ENCODE data around the gene GPX2.

Gene GPX2

DNA sequence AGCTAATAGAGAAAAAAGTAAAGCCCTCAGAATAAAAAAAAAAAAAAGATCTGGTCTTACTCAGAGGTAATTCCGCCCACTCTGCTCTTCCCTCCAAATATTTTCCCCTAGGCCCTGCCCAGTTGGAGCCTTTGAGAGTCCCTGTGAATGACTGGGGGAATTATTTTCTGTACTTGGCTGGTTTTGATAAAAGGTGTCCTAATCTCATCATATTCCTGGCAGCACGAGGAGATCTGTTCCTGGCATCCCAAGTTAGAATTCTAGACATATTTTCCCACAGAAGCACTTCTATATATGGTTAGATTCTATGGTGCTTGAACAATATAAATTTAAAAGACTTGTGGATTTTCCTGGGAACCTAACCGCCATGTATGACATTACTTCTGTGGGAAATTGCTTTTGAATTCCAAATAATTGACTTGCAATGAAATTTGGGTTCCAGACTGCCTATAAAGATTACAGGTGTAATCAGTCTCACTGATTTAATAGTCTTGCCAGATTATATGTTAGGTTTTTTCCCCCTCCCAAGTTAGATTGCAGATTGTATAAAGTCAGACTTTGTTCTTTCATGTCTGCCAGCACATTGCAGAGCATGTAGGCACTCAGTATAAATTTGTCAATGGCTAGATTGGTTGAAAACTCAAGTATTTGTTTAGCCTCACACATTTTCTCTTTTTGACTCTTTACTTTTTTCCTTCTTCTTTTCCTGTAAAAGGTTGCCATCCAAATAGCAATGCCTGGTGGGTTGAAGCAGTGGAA, 12.3 kb downstream of the GPX2 start:
- peaks cover 72% of the 10 kb centered on the region for H3K36me3 ChIP-seq (ENCODE audit: control insufficient read depth, insufficient read depth, low read length)
- peak overlapping the region; percentile 26 for H3K27ac ChIP-seq (ENCODE audit: insufficient read depth, low read length, poor library complexity, severe bottlenecking)
- no peaks in the 10 kb centered on the region for H3K27me3 ChIP-seq (replicated peaks; ENCODE audit: control insufficient read depth, insufficient read depth, low read length, poor library complexity, severe bottlenecking)
- H3K4me1 ChIP-seq (ENCODE audit: control insufficient read depth, insufficient read depth, low read length, poor library complexity, severe bottlenecking): peaks cover 18% of the 10 kb centered on the region
- H3K4me3 ChIP-seq (ENCODE audit: insufficient read depth, low read depth, low read length, poor library complexity, severe bottlenecking): no peak overlapping the region
- no peaks in the 10 kb centered on the region for H3K9me3 ChIP-seq (ENCODE audit: control insufficient read depth, low read length)
- DNase-seq: no peak

DNA sequence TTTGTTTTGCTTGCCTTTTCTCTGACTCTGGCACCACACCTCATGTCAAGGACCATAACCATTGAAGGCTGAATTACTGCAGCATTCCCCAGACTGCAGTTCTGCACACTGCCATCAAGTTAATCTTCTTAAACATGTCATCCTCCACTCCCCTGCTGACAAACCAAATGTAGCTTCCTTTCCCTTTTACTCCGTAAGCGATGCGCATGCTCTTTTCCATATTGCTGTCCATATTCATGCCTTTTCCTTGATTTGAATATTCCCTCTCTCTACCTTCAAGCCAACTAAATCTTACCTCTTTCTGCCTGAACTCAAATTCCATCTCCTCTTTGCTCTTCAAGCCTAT, 13.6 kb downstream of the GPX2 start:
- H3K4me1 ChIP-seq (ENCODE audit: control insufficient read depth, insufficient read depth, low read length, poor library complexity, severe bottlenecking): peaks cover 18% of the 10 kb centered on the region
- H3K27ac ChIP-seq (ENCODE audit: insufficient read depth, low read length, poor library complexity, severe bottlenecking): peak overlapping the region; percentile 33
- peaks cover 75% of the 10 kb centered on the region for H3K36me3 ChIP-seq (ENCODE audit: control insufficient read depth, insufficient read depth, low read length)
- no peaks in the 10 kb centered on the region for H3K27me3 ChIP-seq (replicated peaks; ENCODE audit: control insufficient read depth, insufficient read depth, low read length, poor library complexity, severe bottlenecking)
- peak overlapping the region; percentile 9 for H3K4me3 ChIP-seq (ENCODE audit: insufficient read depth, low read depth, low read length, poor library complexity, severe bottlenecking)
- no peak for DNase-seq
- H3K9me3 ChIP-seq (ENCODE audit: control insufficient read depth, low read length): no peaks in the 10 kb centered on the region

DNA sequence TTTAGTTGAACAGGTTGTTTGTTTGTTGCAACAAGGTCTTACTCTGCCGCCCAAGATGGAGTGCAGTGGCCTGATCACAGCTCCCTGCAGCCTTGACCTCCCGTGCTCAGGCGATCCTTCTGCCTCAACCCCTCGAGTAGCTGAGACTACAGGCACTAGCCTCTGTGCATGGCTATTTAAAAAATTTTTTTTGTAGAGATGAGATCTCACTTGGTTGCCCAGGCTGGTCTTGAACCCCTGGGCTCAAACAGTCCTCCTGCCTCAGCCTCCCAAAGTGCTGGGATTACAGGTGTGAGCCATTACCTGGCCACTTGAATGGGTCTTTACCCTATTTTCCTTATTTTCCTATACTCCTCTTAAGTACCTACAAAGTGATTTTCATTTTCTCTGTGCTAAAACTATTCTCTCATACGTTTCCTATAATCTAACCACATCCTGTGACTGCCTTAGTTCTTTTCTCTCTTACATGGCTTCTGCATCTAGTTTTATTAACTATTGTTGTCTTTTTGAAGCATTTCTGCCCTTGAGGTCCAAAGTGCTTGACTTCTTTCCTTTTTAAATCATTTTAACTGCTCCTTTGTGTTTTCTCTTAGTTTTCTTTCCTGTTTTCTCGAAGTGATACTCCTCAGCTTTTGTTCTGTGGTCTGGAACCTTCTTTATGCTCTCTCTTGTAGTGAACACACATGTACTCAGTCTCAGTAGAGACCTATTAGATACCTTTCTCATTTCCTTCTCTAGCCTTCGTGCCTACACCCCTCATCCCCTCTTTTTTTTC, 14.1 kb downstream of the GPX2 start:
- no peak for DNase-seq
- peaks cover 18% of the 10 kb centered on the region for H3K4me1 ChIP-seq (ENCODE audit: control insufficient read depth, insufficient read depth, low read length, poor library complexity, severe bottlenecking)
- peak overlapping the region; percentile 9 for H3K4me3 ChIP-seq (ENCODE audit: insufficient read depth, low read depth, low read length, poor library complexity, severe bottlenecking)
- no peaks in the 10 kb centered on the region for H3K27me3 ChIP-seq (replicated peaks; ENCODE audit: control insufficient read depth, insufficient read depth, low read length, poor library complexity, severe bottlenecking)
- peak overlapping the region; percentile 33 for H3K27ac ChIP-seq (ENCODE audit: insufficient read depth, low read length, poor library complexity, severe bottlenecking)
- peaks cover 72% of the 10 kb centered on the region for H3K36me3 ChIP-seq (ENCODE audit: control insufficient read depth, insufficient read depth, low read length)
- no peaks in the 10 kb centered on the region for H3K9me3 ChIP-seq (ENCODE audit: control insufficient read depth, low read length)

DNA sequence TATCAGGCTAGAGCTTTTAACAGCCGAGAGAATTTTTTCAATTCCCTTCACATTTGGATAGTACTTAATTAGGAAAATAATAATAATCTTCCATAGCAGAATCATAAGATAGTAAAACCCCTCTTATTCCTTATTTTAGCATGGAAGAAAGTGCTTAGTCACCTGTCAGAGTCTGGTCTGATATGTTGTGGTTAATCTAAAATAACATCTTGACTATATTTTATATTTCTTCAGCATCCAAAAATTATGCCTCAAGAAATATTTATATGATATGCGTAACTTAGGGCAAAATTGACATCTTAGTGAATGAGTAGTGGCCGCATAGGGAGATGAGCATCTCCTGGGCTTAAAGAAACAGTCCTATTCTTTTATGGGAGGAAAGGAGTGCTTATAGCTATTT, 15.5 kb downstream of the GPX2 start:
- H3K27ac ChIP-seq (ENCODE audit: insufficient read depth, low read length, poor library complexity, severe bottlenecking): no peak overlapping the region
- H3K36me3 ChIP-seq (ENCODE audit: control insufficient read depth, insufficient read depth, low read length): peaks cover 58% of the 10 kb centered on the region

DNA sequence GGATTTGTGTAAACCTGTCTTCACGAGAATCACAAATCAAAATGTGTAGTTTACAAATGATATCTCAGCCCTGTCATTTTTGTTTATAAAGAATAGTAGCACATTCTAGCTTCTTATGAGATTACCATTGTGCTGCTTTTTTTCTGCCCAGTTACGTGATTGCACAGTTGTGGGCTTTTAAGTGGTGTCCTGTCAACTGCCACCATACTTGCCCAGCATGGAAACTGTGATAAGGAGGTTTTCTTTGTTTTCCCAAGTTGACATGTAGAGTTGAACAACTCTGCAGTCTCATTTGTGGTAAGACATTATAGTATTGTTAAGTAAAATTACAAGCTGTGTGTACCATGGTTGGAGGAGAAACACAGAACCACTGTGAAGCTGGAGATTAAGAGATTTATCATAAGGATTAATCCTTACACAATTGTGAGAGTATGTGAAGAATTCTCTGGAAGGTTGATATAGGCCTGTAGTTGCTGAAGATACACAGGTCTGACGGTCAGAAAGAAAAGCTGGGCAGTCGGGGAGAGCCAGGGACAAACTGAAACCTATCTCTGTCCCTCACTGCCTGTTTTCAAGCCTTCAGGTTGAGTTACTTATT, 16.0 kb downstream of the GPX2 start:
- no peak overlapping the region for H3K4me3 ChIP-seq (ENCODE audit: insufficient read depth, low read depth, low read length, poor library complexity, severe bottlenecking)
- no peak for DNase-seq
- H3K27me3 ChIP-seq (replicated peaks; ENCODE audit: control insufficient read depth, insufficient read depth, low read length, poor library complexity, severe bottlenecking): no peaks in the 10 kb centered on the region
- no peaks in the 10 kb centered on the region for H3K9me3 ChIP-seq (ENCODE audit: control insufficient read depth, low read length)
- H3K4me1 ChIP-seq (ENCODE audit: control insufficient read depth, insufficient read depth, low read length, poor library complexity, severe bottlenecking): peaks cover 18% of the 10 kb centered on the region
- no peak overlapping the region for H3K27ac ChIP-seq (ENCODE audit: insufficient read depth, low read length, poor library complexity, severe bottlenecking)
- H3K36me3 ChIP-seq (ENCODE audit: control insufficient read depth, insufficient read depth, low read length): peaks cover 53% of the 10 kb centered on the region

More for the DNA sequence above, 15.5 kb downstream of the GPX2 start:
- Histone ChIP-seq H3K27me3 (replicated peaks; ENCODE audit: control insufficient read depth, insufficient read depth, low read length, poor library complexity, severe bottlenecking) (no peaks in the 10 kb centered on the region), H3K9me3 (ENCODE audit: control insufficient read depth, low read length) (no peaks in the 10 kb centered on the region), H3K4me1 (ENCODE audit: control insufficient read depth, insufficient read depth, low read length, poor library complexity, severe bottlenecking) (peaks cover 18% of the 10 kb centered on the region), H3K4me3 (ENCODE audit: insufficient read depth, low read depth, low read length, poor library complexity, severe bottlenecking) (no peak overlapping the region)
- no peak for DNase-seq

DNA sequence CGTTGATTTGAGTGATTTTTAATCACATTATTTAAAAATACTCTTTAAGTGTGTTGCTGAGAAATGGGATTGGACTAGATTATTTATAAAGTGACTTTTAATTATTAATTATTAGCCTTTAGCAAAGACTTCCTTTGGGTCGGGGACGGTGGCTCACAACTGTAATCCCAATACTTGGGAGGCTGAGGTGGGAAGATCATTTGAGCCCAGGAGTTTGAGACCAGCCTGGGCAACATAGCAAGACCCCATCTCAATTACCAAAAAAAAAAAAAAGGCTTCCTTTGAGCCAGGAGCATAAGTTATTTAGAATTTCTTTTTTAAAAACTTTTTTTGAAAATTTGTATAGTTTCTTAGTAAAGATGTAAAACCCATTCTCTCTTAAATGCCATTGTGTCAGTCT, 19.5 kb downstream of the GPX2 start:
- Histone ChIP-seq H3K27ac (ENCODE audit: insufficient read depth, low read length, poor library complexity, severe bottlenecking) (no peak overlapping the region), H3K27me3 (replicated peaks; ENCODE audit: control insufficient read depth, insufficient read depth, low read length, poor library complexity, severe bottlenecking) (no peaks in the 10 kb centered on the region), H3K4me3 (ENCODE audit: insufficient read depth, low read depth, low read length, poor library complexity, severe bottlenecking) (no peak overlapping the region), H3K4me1 (ENCODE audit: control insufficient read depth, insufficient read depth, low read length, poor library complexity, severe bottlenecking) (peaks cover 2% of the 10 kb centered on the region), H3K9me3 (ENCODE audit: control insufficient read depth, low read length) (no peaks in the 10 kb centered on the region), H3K36me3 (ENCODE audit: control insufficient read depth, insufficient read depth, low read length) (peaks cover 36% of the 10 kb centered on the region)
- DNase-seq: no peak

DNA sequence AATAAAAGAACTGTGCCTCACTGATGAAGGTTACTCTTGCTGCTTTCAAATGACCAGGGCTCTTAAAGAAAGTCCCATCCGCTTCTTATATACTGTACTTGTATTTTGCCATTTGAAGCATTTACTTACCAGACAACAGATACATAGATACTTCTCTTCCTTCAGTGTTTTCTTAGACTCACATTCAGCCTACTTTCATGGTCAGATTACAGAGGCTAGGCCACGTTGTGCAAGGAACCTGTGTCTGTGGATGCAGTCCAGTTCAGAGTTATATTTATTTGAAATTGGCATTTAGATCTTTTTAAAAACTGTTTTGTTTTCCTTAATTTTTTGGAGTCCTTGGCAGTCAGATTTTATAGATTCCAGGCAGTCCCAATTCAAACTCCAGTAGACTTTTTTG, 22.1 kb downstream of the GPX2 start:
- Histone ChIP-seq H3K9me3 (ENCODE audit: control insufficient read depth, low read length) (no peaks in the 10 kb centered on the region), H3K4me3 (ENCODE audit: insufficient read depth, low read depth, low read length, poor library complexity, severe bottlenecking) (no peak overlapping the region), H3K4me1 (ENCODE audit: control insufficient read depth, insufficient read depth, low read length, poor library complexity, severe bottlenecking) (peaks cover 6% of the 10 kb centered on the region), H3K36me3 (ENCODE audit: control insufficient read depth, insufficient read depth, low read length) (peaks cover 17% of the 10 kb centered on the region), H3K27ac (ENCODE audit: insufficient read depth, low read length, poor library complexity, severe bottlenecking) (no peak overlapping the region), H3K27me3 (replicated peaks; ENCODE audit: control insufficient read depth, insufficient read depth, low read length, poor library complexity, severe bottlenecking) (no peaks in the 10 kb centered on the region)
- DNase-seq: no peak

DNA sequence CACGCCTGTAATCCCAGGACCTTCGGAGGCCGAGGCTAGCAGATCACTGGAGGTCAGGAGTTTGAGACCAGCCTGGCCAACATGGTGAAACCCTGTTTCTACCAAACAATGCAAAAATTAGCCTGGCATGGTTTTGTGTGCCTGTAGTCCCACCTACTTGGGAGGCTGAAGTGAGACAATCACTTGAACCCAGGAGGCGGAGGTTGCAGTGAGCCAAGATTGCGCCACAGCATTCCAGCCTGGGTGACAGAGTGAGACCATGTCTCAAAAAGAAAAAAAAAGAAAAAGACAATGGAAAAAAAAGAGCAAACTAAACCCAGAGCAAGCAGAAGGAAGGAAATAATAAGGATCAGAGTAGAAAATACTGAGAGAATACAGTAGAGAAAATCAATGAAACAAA, 22.9 kb downstream of the GPX2 start:
- peaks cover 9% of the 10 kb centered on the region for H3K36me3 ChIP-seq (ENCODE audit: control insufficient read depth, insufficient read depth, low read length)
- peaks cover 14% of the 10 kb centered on the region for H3K4me1 ChIP-seq (ENCODE audit: control insufficient read depth, insufficient read depth, low read length, poor library complexity, severe bottlenecking)
- no peak for DNase-seq
- no peaks in the 10 kb centered on the region for H3K9me3 ChIP-seq (ENCODE audit: control insufficient read depth, low read length)
- H3K4me3 ChIP-seq (ENCODE audit: insufficient read depth, low read depth, low read length, poor library complexity, severe bottlenecking): no peak overlapping the region
- no peak overlapping the region for H3K27ac ChIP-seq (ENCODE audit: insufficient read depth, low read length, poor library complexity, severe bottlenecking)
- no peaks in the 10 kb centered on the region for H3K27me3 ChIP-seq (replicated peaks; ENCODE audit: control insufficient read depth, insufficient read depth, low read length, poor library complexity, severe bottlenecking)

DNA sequence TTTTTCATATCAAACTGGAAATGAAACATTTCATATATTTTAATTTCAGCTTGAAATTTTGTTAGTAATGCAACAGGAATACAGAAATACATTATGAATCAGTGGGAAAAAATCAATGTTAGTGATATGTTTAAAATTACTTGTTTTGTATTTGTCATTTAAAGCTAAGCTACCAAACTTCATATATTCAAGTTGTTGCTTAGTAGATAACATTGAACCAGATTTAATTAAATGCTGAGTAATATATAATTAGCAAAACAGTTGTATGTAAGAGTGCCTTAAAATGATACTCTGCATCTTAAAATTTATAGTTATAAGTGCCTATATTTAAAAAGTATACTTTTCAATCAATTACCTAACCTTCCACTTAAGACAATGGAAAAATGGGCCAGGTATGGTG, 23.3 kb downstream of the GPX2 start:
- Histone ChIP-seq H3K4me3 (ENCODE audit: insufficient read depth, low read depth, low read length, poor library complexity, severe bottlenecking) (no peak overlapping the region), H3K4me1 (ENCODE audit: control insufficient read depth, insufficient read depth, low read length, poor library complexity, severe bottlenecking) (peaks cover 14% of the 10 kb centered on the region), H3K9me3 (ENCODE audit: control insufficient read depth, low read length) (no peaks in the 10 kb centered on the region), H3K27me3 (replicated peaks; ENCODE audit: control insufficient read depth, insufficient read depth, low read length, poor library complexity, severe bottlenecking) (no peaks in the 10 kb centered on the region), H3K36me3 (ENCODE audit: control insufficient read depth, insufficient read depth, low read length) (peaks cover 8% of the 10 kb centered on the region), H3K27ac (ENCODE audit: insufficient read depth, low read length, poor library complexity, severe bottlenecking) (no peak overlapping the region)
- DNase-seq: no peak

DNA sequence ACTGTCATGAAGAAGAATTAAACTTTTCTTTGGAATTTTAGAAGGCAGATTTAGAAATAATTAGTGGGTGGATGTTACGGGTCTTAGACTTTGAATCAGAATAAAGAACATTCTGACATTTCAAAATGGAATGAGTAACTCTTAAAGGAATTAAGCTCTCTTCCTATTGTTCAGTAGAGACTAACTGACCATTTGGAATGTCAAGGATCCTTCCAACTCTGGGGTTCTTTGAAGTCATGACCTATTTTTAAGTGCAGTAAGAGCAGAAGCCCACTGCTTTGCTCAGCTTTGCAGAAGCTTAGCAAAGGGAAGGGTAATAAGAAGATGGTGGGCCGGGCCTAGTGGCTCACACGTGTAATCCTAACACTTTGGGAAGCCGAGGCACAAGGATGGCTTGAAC, 24.3 kb downstream of the GPX2 start:
- H3K36me3 ChIP-seq (ENCODE audit: control insufficient read depth, insufficient read depth, low read length): peaks cover 3% of the 10 kb centered on the region
- no peaks in the 10 kb centered on the region for H3K9me3 ChIP-seq (ENCODE audit: control insufficient read depth, low read length)
- H3K4me1 ChIP-seq (ENCODE audit: control insufficient read depth, insufficient read depth, low read length, poor library complexity, severe bottlenecking): peaks cover 14% of the 10 kb centered on the region
- H3K4me3 ChIP-seq (ENCODE audit: insufficient read depth, low read depth, low read length, poor library complexity, severe bottlenecking): no peak overlapping the region
- DNase-seq: no peak
- no peak overlapping the region for H3K27ac ChIP-seq (ENCODE audit: insufficient read depth, low read length, poor library complexity, severe bottlenecking)
- no peaks in the 10 kb centered on the region for H3K27me3 ChIP-seq (replicated peaks; ENCODE audit: control insufficient read depth, insufficient read depth, low read length, poor library complexity, severe bottlenecking)

Measured in effector memory CD4-positive, alpha-beta T cell (primary cell).